Neural progenitor cell (in vitro differentiated cells): ENCODE measurements around the gene SIM2. TPM values are rescaled to one million over a fixed set of nuclear protein-coding genes. Genes with fewer than 3 reads are reported as not detected.

Source experiments
- DNase-seq: peaks from one replicate; pipeline ENCODE4 v3.0.0-alpha.2; 2016; ENCODE audit warnings: low spot score
- H2AFZ ChIP-seq: fragments of 200-600 bp; sonication (generic); replicated peaks from 2 replicates; pipeline ENCODE4 v1.6.1; 2016; ENCODE audit warnings: antibody characterized with exemption
- H3F3A ChIP-seq: fragments of 200-600 bp; sonication (generic); 2 replicates; pipeline ENCODE4 v1.6.1; 2016; ENCODE audit warnings: antibody characterized with exemption, low read depth
- H3K27ac ChIP-seq: fragments of 200-600 bp; sonication (generic); 2 replicates; pipeline ENCODE4 v1.5.1; 2016; ENCODE audit warnings: mild to moderate bottlenecking
- H3K27me3 ChIP-seq: fragments of 200-600 bp; sonication (generic); 2 replicates; pipeline ENCODE4 v1.6.1; 2016; ENCODE audit warnings: mild to moderate bottlenecking, moderate library complexity
- H3K36me3 ChIP-seq: fragments of 200-600 bp; sonication (generic); 2 replicates; pipeline ENCODE4 v1.5.1; 2016
- H3K4me1 ChIP-seq: fragments of 200-600 bp; sonication (generic); 2 replicates; pipeline ENCODE4 v1.6.1; 2016; ENCODE audit warnings: mixed run types
- H3K4me2 ChIP-seq: fragments of 200-600 bp; sonication (generic); 2 replicates; pipeline ENCODE4 v1.6.1; 2016
- H3K4me3 ChIP-seq: fragments of 200-600 bp; sonication (generic); 2 replicates; pipeline ENCODE4 v1.5.1; 2016
- H3K79me2 ChIP-seq: fragments of 200-600 bp; sonication (generic); 2 replicates; pipeline ENCODE4 v1.6.1; 2016; ENCODE audit warnings: low read depth
- H3K9ac ChIP-seq: fragments of 200-600 bp; sonication (generic); 2 replicates; pipeline ENCODE4 v1.6.1; 2016
- H3K9me3 ChIP-seq: fragments of 200-600 bp; sonication (generic); 2 replicates; pipeline ENCODE4 v1.5.1; 2016; ENCODE audit warnings: low read depth
- H4K20me1 ChIP-seq: fragments of 200-600 bp; sonication (generic); 2 replicates; pipeline ENCODE4 v1.6.1; 2016; ENCODE audit warnings: low read depth
- H3K27ac Mint-ChIP-seq: 3 replicates; pipeline ENCODE4 v1.8.0; 2021; ENCODE audit warnings: mixed read lengths
- H3K27me3 Mint-ChIP-seq: 2 replicates; pipeline ENCODE4 v1.8.0; 2022; ENCODE audit warnings: low read depth, mild to moderate bottlenecking, inconsistent platforms, moderate library complexity, mixed read lengths; ENCODE audit not compliant: insufficient read depth
- H3K36me3 Mint-ChIP-seq: 3 replicates; pipeline ENCODE4 v1.8.0; 2021; ENCODE audit warnings: mixed read lengths
- H3K4me1 Mint-ChIP-seq: 3 replicates; pipeline ENCODE4 v1.8.0; 2021; ENCODE audit warnings: mixed read lengths
- H3K4me3 Mint-ChIP-seq: 3 replicates; pipeline ENCODE4 v1.8.0; 2021; ENCODE audit warnings: mild to moderate bottlenecking, moderate library complexity, mixed read lengths
- H3K9me3 Mint-ChIP-seq: 3 replicates; pipeline ENCODE4 v1.8.0; 2020; ENCODE audit warnings: mixed read lengths
- CTCF ChIP-seq: fragments of 200-600 bp; sonication (generic); IDR thresholded peaks from 2 replicates; pipeline ENCODE4 v1.5.1; 2017; ENCODE audit warnings: antibody characterized with exemption, mild to moderate bottlenecking
- EZH2 ChIP-seq: fragments of 200-600 bp; sonication (generic); IDR thresholded peaks from 2 replicates; pipeline ENCODE4 v1.6.1; 2017; ENCODE audit warnings: antibody characterized with exemption, mild to moderate bottlenecking, moderate library complexity
- EZH2phosphoT487 ChIP-seq: fragments of 200-600 bp; sonication (generic); IDR thresholded peaks from 2 replicates; pipeline ENCODE4 v1.6.1; 2017; ENCODE audit warnings: antibody characterized with exemption
- total RNA-seq: library from RNA; depleted of rRNA; stranded (reverse); fragments of >200 nt; gene quantifications from 2 replicates; pipeline ENCODE4 v1.2.3, GENCODE V29; 2015; ENCODE audit warnings: low replicate concordance

Gene SIM2
- total RNA-seq, 1 donor from 2014 or later = not detected

DNA sequence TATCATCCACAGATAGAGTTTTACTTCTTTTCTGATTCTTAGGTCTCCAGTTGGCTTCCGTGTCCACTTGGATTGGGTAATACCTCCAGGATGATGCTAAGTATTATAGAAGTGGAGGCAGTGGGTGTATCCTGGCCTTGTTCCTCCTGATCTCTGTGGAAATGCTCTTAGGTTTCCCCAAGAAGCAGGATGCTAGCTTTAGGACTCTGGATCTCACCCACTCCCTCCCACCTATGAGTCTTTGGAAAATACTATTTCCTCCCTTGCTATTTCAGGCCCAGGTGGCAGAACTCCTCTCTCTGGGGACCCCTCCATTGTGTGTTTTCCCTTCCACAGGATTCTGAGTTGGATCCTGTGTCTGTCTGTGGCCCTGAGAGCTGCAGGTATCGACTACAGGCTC lies 86.7 kb downstream of the SIM2 start:
- H3K4me3 ChIP-seq = no peak overlapping the region
- Mint-ChIP-seq H3K4me3 (no peak overlapping the region), H3K4me1 (peaks cover 16% of the 10 kb centered on the region), H3K36me3 (peaks cover 6% of the 10 kb centered on the region), H3K9me3 (peaks cover 8% of the 10 kb centered on the region), H3K27me3 (no peaks in the 10 kb centered on the region), H3K27ac (peak overlapping the region; percentile 42)
- peaks cover 14% of the 10 kb centered on the region for H3K4me1 ChIP-seq
- H3K4me2 ChIP-seq = peak overlapping the region; percentile 55
- no peak overlapping the region for H3K27ac ChIP-seq
- no peak overlapping the region for H2AFZ ChIP-seq
- H3F3A ChIP-seq = no peaks in the 10 kb centered on the region
- no peaks in the 10 kb centered on the region for H4K20me1 ChIP-seq
- no peak overlapping the region for H3K9ac ChIP-seq
- peaks cover 14% of the 10 kb centered on the region for H3K27me3 ChIP-seq
- H3K79me2 ChIP-seq = no peaks in the 10 kb centered on the region
- no peaks in the 10 kb centered on the region for H3K9me3 ChIP-seq
- no peak for TF ChIP-seq EZH2phosphoT487
- no peak for TF ChIP-seq EZH2
- TF ChIP-seq CTCF = no peak
- no peaks in the 10 kb centered on the region for H3K36me3 ChIP-seq
- no peak for DNase-seq

GRCh38 chr21:36786186-36786585 lies 87.3 kb downstream of the SIM2 start:
- peaks cover 6% of the 10 kb centered on the region for H3K36me3 Mint-ChIP-seq
- no peak for DNase-seq
- no peak overlapping the region for H3K27ac ChIP-seq
- peaks cover 3% of the 10 kb centered on the region for H4K20me1 ChIP-seq
- TF ChIP-seq CTCF (no peak), EZH2 (no peak)
- H3K4me1 ChIP-seq = peaks cover 19% of the 10 kb centered on the region
- no peak overlapping the region for H3K4me3 Mint-ChIP-seq
- H2AFZ ChIP-seq = no peak overlapping the region
- no peak overlapping the region for H3K4me3 ChIP-seq
- H3F3A ChIP-seq = peaks cover 3% of the 10 kb centered on the region
- no peak overlapping the region for H3K9ac ChIP-seq
- H3K27me3 Mint-ChIP-seq = no peaks in the 10 kb centered on the region
- H3K27ac Mint-ChIP-seq = peak overlapping the region; percentile 31
- no peaks in the 10 kb centered on the region for H3K36me3 ChIP-seq
- no peaks in the 10 kb centered on the region for H3K79me2 ChIP-seq
- H3K4me2 ChIP-seq = no peak overlapping the region
- no peaks in the 10 kb centered on the region for H3K9me3 ChIP-seq
- peaks cover 22% of the 10 kb centered on the region for H3K4me1 Mint-ChIP-seq
- H3K9me3 Mint-ChIP-seq = peaks cover 5% of the 10 kb centered on the region
- peaks cover 20% of the 10 kb centered on the region for H3K27me3 ChIP-seq

DNA sequence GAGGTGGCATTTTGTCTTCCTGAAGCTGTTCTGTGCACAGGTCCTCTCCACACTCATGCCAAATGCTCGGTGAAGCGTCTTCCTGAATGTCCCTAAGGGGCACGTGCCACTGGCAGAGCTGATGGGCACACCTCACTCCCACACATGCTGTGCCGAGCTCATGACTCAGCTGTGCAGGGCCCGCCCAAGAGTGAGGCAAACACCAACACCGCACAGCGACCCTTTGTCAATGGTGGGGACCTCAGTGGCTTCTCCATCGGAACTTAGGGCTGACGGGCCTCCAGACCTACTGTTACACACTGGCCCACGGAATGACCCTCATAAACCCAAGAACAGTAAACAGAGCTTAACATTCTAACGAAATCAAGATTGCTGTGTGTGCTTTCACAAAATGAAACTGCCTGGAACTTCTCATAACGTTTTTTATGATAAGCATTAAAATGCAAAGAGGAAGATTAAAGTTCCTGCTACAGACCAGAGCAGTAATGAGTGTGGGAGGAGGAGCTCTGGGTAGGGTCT lies 89.3 kb downstream of the SIM2 start:
- Mint-ChIP-seq H3K9me3 (no peaks in the 10 kb centered on the region), H3K27me3 (peaks cover 3% of the 10 kb centered on the region), H3K36me3 (peaks cover 7% of the 10 kb centered on the region), H3K27ac (no peak overlapping the region), H3K4me1 (peaks cover 35% of the 10 kb centered on the region), H3K4me3 (no peak overlapping the region)
- peaks cover 32% of the 10 kb centered on the region for H3K4me1 ChIP-seq
- peaks cover 13% of the 10 kb centered on the region for H3F3A ChIP-seq
- H3K4me3 ChIP-seq = no peak overlapping the region
- no peak overlapping the region for H2AFZ ChIP-seq
- no peaks in the 10 kb centered on the region for H3K36me3 ChIP-seq
- no peak overlapping the region for H3K4me2 ChIP-seq
- peaks cover 7% of the 10 kb centered on the region for H4K20me1 ChIP-seq
- no peaks in the 10 kb centered on the region for H3K9me3 ChIP-seq
- no peak for TF ChIP-seq CTCF
- TF ChIP-seq EZH2 = no peak
- TF ChIP-seq EZH2phosphoT487 = no peak
- DNase-seq = no peak
- H3K27me3 ChIP-seq = peaks cover 38% of the 10 kb centered on the region
- H3K9ac ChIP-seq = no peak overlapping the region
- H3K79me2 ChIP-seq = no peaks in the 10 kb centered on the region
- H3K27ac ChIP-seq = no peak overlapping the region
